ENCODE results near the gene LRRC56. TPM values are rescaled to one million over a fixed set of nuclear protein-coding genes. Genes with fewer than 3 reads are reported as not detected.

The LRRC56 gene
- total RNA-seq, 1 donor: 0.45 TPM

- no peak for DNase-seq (ENCODE audit: low read depth)
- no peak overlapping the region for H3K4me3 ChIP-seq (ENCODE audit: low read depth, low read length)
- TF ChIP-seq CTCF (IDR thresholded peaks at IDR 0.05; ENCODE audit: insufficient read depth, low read length): no peak
Observed at GRCh38 chr11:537622-538430, 499 bp downstream of the LRRC56 start.

- no peak for DNase-seq (ENCODE audit: low read depth)
- no peak for TF ChIP-seq CTCF (IDR thresholded peaks at IDR 0.05; ENCODE audit: insufficient read depth, low read length)
- H3K4me3 ChIP-seq (ENCODE audit: low read depth, low read length): no peak overlapping the region
Observed at GRCh38 chr11:538431-539051, 1.2 kb downstream of the LRRC56 start.

GRCh38 chr11:539971-540481 lies 2.7 kb downstream of the LRRC56 start:
- no peak for DNase-seq (ENCODE audit: low read depth)
- H3K4me3 ChIP-seq (ENCODE audit: low read depth, low read length): no peak overlapping the region
- TF ChIP-seq CTCF (IDR thresholded peaks at IDR 0.05; ENCODE audit: insufficient read depth, low read length): no peak

GRCh38 chr11:540583-541432 lies 3.5 kb downstream of the LRRC56 start:
- no peak overlapping the region for H3K4me3 ChIP-seq (ENCODE audit: low read depth, low read length)
- no peak for DNase-seq (ENCODE audit: low read depth)
- TF ChIP-seq CTCF (IDR thresholded peaks at IDR 0.05; ENCODE audit: insufficient read depth, low read length): no peak

GRCh38 chr11:541433-541885 lies 4.1 kb downstream of the LRRC56 start:
- TF ChIP-seq CTCF (IDR thresholded peaks at IDR 0.05; ENCODE audit: insufficient read depth, low read length): no peak
- H3K4me3 ChIP-seq (ENCODE audit: low read depth, low read length): no peak overlapping the region
- no peak for DNase-seq (ENCODE audit: low read depth)

- no peak for DNase-seq (ENCODE audit: low read depth)
- TF ChIP-seq CTCF (IDR thresholded peaks at IDR 0.05; ENCODE audit: insufficient read depth, low read length): no peak
- no peak overlapping the region for H3K4me3 ChIP-seq (ENCODE audit: low read depth, low read length)
Observed at GRCh38 chr11:544817-545166, 7.5 kb downstream of the LRRC56 start.

All from fibroblast of the aortic adventitia (primary cell).